Endothelial cell of umbilical vein (primary cell): Measurements from ENCODE around the gene ECE2. TPM values are rescaled to one million over a fixed set of nuclear protein-coding genes. Genes with fewer than 3 reads are reported as not detected.

Experiments
- BruUV-seq: library from RNA; stranded (reverse); fragments of 400-500 nt; replicated peaks from 2 replicates; lab custom pipeline; 2021; lab: Mats Ljungman, UMichigan
- CTCF ChIA-PET: fragments of 300-600, 350-600 bp; sonication (Branson Sonifier 250); formaldehyde crosslinking; loops from one replicate; lab custom pipeline; 2021; ENCODE audit warnings: antibody characterized with exemption, inconsistent platforms; lab: Charles Lee
- POLR2A ChIA-PET: fragments of 300-600, 350-600 bp; sonication (Branson Sonifier 250); formaldehyde crosslinking; loops from one replicate; lab custom pipeline; 2021; ENCODE audit warnings: antibody characterized with exemption, inconsistent platforms; lab: Charles Lee
- DNase-seq: peaks from one replicate; pipeline ENCODE4 v3.0.0-alpha.2; 2011; ENCODE audit warnings: low read depth, low spot score
- FAIRE-seq: peaks from 2 replicates; lab custom pipeline; 2011; peaks lifted over from hg19 to GRCh38; lab: Jason Lieb, UNC
- H2AFZ ChIP-seq: 2 replicates; pipeline ENCODE4 v1.6.0; 2012; ENCODE audit warnings: low read depth, low read length, control low read depth, inconsistent platforms
- H3K27ac ChIP-seq: 2 replicates; pipeline ENCODE4 v1.5.1; 2011; ENCODE audit warnings: low read depth, mild to moderate bottlenecking, control low read depth, low read length, moderate library complexity; ENCODE audit not compliant: insufficient read depth
- H3K27me3 ChIP-seq, 2 experiments: 2 replicates each; pipeline versions ENCODE4 v1.6.0 to v1.6.1; 2011; ENCODE audit warnings: low read length in 2 of 2, mixed read lengths in 1 of 2; ENCODE audit not compliant: control insufficient read depth in 2 of 2, insufficient read depth in 2 of 2
- H3K36me3 ChIP-seq, 2 experiments: 2 replicates in 1 of 2; 3 replicates in 1 of 2; pipeline ENCODE4 v1.5.1; 2011; ENCODE audit warnings: low read length in 2 of 2, mild to moderate bottlenecking in 1 of 2, moderate library complexity in 1 of 2; ENCODE audit not compliant: control insufficient read depth in 2 of 2, insufficient read depth in 2 of 2; ENCODE audit errors: extremely low read depth in 1 of 2
- H3K4me1 ChIP-seq: 3 replicates; pipeline ENCODE4 v1.5.1; 2011; ENCODE audit warnings: mild to moderate bottlenecking, low read length; ENCODE audit not compliant: control insufficient read depth, insufficient read depth; ENCODE audit errors: extremely low read depth
- H3K4me2 ChIP-seq: 2 replicates; pipeline ENCODE4 v1.6.1; 2011; ENCODE audit warnings: low read length, control low read depth, mixed read lengths; ENCODE audit not compliant: insufficient read depth
- H3K4me3 ChIP-seq, 3 experiments: fragments of 200-600 bp in 1 of 3; sonication (generic), shearing (Covaris generic) in 1 of 3; replicated peaks in 1 of 3; 2 replicates each; pipeline ENCODE4 v1.5.1; 2011 to 2016; ENCODE audit warnings: control low read depth in 3 of 3, low read length in 3 of 3, mild to moderate bottlenecking in 2 of 3, inconsistent platforms in 1 of 3, low read depth in 1 of 3, moderate library complexity in 1 of 3; ENCODE audit not compliant: insufficient read depth in 1 of 3
- H3K79me2 ChIP-seq: 2 replicates; pipeline ENCODE4 v1.6.0; 2012; ENCODE audit warnings: low read length, inconsistent platforms; ENCODE audit not compliant: control insufficient read depth, insufficient read depth
- H3K9ac ChIP-seq: replicated peaks from 2 replicates; pipeline ENCODE3; 2011; ENCODE audit warnings: low read length, control low read depth; ENCODE audit not compliant: insufficient read depth; ENCODE audit errors: extremely low read depth
- H3K9me1 ChIP-seq: replicated peaks from 3 replicates; pipeline ENCODE4 v1.6.0; 2011; ENCODE audit warnings: mild to moderate bottlenecking, low read length; ENCODE audit not compliant: control insufficient read depth, insufficient read depth; ENCODE audit errors: extremely low read depth
- H3K9me3 ChIP-seq: replicated peaks from 2 replicates; pipeline ENCODE4 v1.5.1; 2012; ENCODE audit warnings: low read length, inconsistent platforms; ENCODE audit not compliant: control insufficient read depth, insufficient read depth
- H4K20me1 ChIP-seq: replicated peaks from 2 replicates; pipeline ENCODE3; 2011; ENCODE audit warnings: mild to moderate bottlenecking, low read length; ENCODE audit not compliant: control insufficient read depth, insufficient read depth; ENCODE audit errors: extremely low read depth
- EZH2 ChIP-seq: IDR thresholded peaks from 2 replicates; pipeline ENCODE4 v1.6.1; 2012; ENCODE audit warnings: borderline replicate concordance, low read depth, mild to moderate bottlenecking, moderate library complexity, low read length, inconsistent platforms; ENCODE audit not compliant: severe bottlenecking
- FOS ChIP-seq: IDR thresholded peaks from 2 replicates; pipeline ENCODE4 v1.6.1; 2011; ENCODE audit warnings: mild to moderate bottlenecking, low read length, moderate library complexity, borderline replicate concordance; ENCODE audit not compliant: insufficient read depth
- GATA2 ChIP-seq: IDR thresholded peaks from 2 replicates; pipeline ENCODE4 v1.7.0; 2011; ENCODE audit warnings: low read depth, mild to moderate bottlenecking, moderate library complexity, mixed read lengths, low read length; ENCODE audit not compliant: insufficient read length, insufficient read depth
- MYC ChIP-seq: IDR thresholded peaks from one replicate; pipeline ENCODE4 v1.6.1; 2011; ENCODE audit warnings: mild to moderate bottlenecking, low read depth, low read length
- dilution Hi-C: fragments of 300-500 bp; cut with MboI; formaldehyde crosslinking; loops from one replicate; pipeline ENCODE4 v1.15.0; 2019; ENCODE audit warnings: low sequenced_read_pairs; ENCODE audit not compliant: extremely low pct_ligation_motif_present
- intact Hi-C: fragments of 100-400 bp; cut with micrococcal nuclease; formaldehyde crosslinking; loops from one replicate; pipeline ENCODE4 v1.10.0; 2022
- polyA plus RNA-seq, 4 experiments: library from polyadenylated mRNA; depleted of rRNA in 3 of 4; stranded (reverse) in 3 of 4; unstranded in 1 of 4; fragments of >200 nt; gene quantifications; 2 replicates each; pipeline versions ENCODE4 v1.2.1 to v1.2.3, GENCODE V29; 2011 to 2012; ENCODE audit warnings: missing spikeins in 1 of 4
- total RNA-seq: library from RNA; stranded (reverse); gene quantifications from 2 replicates; pipeline ENCODE4 v1.2.3, GENCODE V29; 2021
- TF ChIP-seq, protein P1 (sequence below): IDR thresholded peaks from 2 replicates; pipeline ENCODE4 v1.6.1; 2011; ENCODE audit not compliant: insufficient read depth, insufficient read length
- TF ChIP-seq, protein P2 (sequence below), 2 donors: IDR thresholded peaks; 1 replicate in 1 of 2; 2 replicates in 1 of 2; pipeline ENCODE4 v1.5.1; 2011; ENCODE audit warnings: low read length in 2 of 2, mild to moderate bottlenecking in 2 of 2, moderate library complexity in 2 of 2, control low read depth in 1 of 2, inconsistent platforms in 1 of 2, low read depth in 1 of 2; ENCODE audit not compliant: insufficient read depth in 1 of 2; ENCODE audit errors: extremely low read depth in 1 of 2

ECE2 gene
- total and polyA plus RNA-seq, 2 donors (not counting 3 experiments of a cell fraction or from before 2014, with no cell fraction given): not detected

DNA sequence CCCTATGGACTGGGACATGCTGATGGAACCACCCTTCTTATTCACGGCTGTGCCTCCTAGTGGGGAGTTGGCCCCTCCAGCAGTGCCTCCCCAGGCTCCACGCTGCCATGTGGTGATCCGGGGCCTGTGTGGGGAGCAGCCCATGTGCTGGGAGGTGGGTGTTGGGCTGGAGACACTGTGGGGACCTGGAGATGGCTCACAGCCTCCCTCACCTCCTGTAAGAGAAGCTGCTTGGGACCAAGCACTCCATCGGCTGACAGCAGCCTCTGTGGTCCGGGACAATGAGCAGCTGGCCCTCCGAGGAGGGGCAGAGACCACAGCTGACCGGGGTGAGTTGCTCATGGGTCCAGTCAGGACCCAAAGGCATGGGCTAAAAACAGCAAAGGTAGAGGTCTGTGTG lies 36.1 kb upstream of the ECE2 start:
- intact Hi-C loops: loop anchor here (1.0 to 5.0 kb wide), 2 partner anchors 21 to 222 kb away; partner anchors contain the start of gene ABCC5
- H3K4me1 ChIP-seq: no peaks in the 10 kb centered on the region
- H3K79me2 ChIP-seq: no peaks in the 10 kb centered on the region
- FAIRE-seq: no peak
- H3K36me3 ChIP-seq: peaks cover 0 to 15% of the 10 kb centered on the region in 2 experiments
- ChIA-PET POLR2A (interaction anchor here (0.6 kb wide), 1 partner anchor 19 kb away, joined by 3 read pairs; no protein-coding TSS in a partner anchor), CTCF (interaction anchor here (0.7 to 8.1 kb wide), 7 partner anchors 10 to 342 kb away, joined by 5 to 98 read pairs (median 16); partner anchors contain the start of genes CAMK2N2, EEF1AKMT4 and VWA5B2)
- H4K20me1 ChIP-seq: no peaks in the 10 kb centered on the region
- no peaks in the 10 kb centered on the region for H3K9me1 ChIP-seq
- H3K4me3 ChIP-seq: no peak overlapping the region
- dilution Hi-C loops: no loop called here
- H3K9me3 ChIP-seq: no peaks in the 10 kb centered on the region
- TF ChIP-seq EZH2 (no peak), GATA2 (no peak), FOS (no peak), MYC (no peak)
- TF ChIP-seq, protein P1, sequence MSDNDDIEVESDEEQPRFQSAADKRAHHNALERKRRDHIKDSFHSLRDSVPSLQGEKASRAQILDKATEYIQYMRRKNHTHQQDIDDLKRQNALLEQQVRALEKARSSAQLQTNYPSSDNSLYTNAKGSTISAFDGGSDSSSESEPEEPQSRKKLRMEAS: no peak
- TF ChIP-seq, protein P2, sequence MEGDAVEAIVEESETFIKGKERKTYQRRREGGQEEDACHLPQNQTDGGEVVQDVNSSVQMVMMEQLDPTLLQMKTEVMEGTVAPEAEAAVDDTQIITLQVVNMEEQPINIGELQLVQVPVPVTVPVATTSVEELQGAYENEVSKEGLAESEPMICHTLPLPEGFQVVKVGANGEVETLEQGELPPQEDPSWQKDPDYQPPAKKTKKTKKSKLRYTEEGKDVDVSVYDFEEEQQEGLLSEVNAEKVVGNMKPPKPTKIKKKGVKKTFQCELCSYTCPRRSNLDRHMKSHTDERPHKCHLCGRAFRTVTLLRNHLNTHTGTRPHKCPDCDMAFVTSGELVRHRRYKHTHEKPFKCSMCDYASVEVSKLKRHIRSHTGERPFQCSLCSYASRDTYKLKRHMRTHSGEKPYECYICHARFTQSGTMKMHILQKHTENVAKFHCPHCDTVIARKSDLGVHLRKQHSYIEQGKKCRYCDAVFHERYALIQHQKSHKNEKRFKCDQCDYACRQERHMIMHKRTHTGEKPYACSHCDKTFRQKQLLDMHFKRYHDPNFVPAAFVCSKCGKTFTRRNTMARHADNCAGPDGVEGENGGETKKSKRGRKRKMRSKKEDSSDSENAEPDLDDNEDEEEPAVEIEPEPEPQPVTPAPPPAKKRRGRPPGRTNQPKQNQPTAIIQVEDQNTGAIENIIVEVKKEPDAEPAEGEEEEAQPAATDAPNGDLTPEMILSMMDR (IDR thresholded peaks at IDR 0.05; ENCODE audit: extremely low read depth in 1 of 2, insufficient read depth in 1 of 2, low read depth in 1 of 2, low read length in 2 of 2): no peak
- no peak overlapping the region for H3K4me2 ChIP-seq
- BruUV-seq: no TSS peak
- H3K27ac ChIP-seq: no peak overlapping the region
- no peak overlapping the region for H2AFZ ChIP-seq
- no peak for DNase-seq
- H3K27me3 ChIP-seq: no peaks in the 10 kb centered on the region
- H3K9ac ChIP-seq: no peak overlapping the region
